ENCODE results near the gene FGF18. TPM values are rescaled to one million over a fixed set of nuclear protein-coding genes. Genes with fewer than 3 reads are reported as not detected.

Gene FGF18
- total and polyA plus RNA-seq, 9 of the 15 experiments (the other 6 are each of a cell fraction or from before 2014, with no cell fraction given): 0.05 to 0.18 (median 0.11) TPM; not detected in 6

DNA sequence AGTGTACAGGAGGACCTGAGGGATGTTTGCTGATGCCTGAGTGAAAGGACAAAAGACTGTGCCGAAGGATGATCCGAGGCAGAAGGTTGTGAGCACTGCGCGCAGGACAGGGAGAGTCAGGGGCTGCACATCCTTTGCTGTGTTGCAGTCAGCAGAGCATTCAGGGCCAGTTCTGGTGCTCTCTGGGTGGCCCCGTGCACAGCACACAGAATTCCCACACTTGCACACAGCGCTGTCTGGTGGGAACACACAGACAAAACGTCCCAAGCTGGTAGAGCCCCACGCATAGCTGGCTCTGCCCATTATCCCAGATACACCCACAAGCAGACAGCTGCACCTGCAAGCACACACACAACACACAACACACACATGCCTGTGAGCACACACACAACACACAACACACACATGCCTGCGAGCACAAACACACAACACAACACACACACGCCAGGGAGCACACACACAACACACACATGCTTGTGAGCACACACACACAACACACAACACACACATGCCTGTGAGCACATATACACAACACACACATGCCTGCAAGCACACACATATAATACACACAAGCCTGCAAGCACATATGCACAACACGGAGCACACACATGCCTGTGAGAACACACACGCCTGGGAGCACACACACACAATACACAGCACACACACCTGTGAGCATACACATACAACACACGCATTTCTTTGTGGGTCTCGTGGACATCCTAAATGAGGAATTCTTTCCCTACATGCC lies 74.4 kb downstream of the FGF18 start (continued):
- TF ChIP-seq, protein P1, sequence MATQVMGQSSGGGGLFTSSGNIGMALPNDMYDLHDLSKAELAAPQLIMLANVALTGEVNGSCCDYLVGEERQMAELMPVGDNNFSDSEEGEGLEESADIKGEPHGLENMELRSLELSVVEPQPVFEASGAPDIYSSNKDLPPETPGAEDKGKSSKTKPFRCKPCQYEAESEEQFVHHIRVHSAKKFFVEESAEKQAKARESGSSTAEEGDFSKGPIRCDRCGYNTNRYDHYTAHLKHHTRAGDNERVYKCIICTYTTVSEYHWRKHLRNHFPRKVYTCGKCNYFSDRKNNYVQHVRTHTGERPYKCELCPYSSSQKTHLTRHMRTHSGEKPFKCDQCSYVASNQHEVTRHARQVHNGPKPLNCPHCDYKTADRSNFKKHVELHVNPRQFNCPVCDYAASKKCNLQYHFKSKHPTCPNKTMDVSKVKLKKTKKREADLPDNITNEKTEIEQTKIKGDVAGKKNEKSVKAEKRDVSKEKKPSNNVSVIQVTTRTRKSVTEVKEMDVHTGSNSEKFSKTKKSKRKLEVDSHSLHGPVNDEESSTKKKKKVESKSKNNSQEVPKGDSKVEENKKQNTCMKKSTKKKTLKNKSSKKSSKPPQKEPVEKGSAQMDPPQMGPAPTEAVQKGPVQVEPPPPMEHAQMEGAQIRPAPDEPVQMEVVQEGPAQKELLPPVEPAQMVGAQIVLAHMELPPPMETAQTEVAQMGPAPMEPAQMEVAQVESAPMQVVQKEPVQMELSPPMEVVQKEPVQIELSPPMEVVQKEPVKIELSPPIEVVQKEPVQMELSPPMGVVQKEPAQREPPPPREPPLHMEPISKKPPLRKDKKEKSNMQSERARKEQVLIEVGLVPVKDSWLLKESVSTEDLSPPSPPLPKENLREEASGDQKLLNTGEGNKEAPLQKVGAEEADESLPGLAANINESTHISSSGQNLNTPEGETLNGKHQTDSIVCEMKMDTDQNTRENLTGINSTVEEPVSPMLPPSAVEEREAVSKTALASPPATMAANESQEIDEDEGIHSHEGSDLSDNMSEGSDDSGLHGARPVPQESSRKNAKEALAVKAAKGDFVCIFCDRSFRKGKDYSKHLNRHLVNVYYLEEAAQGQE (IDR thresholded peaks at IDR 0.05; ENCODE audit: borderline replicate concordance): no peak
- TF ChIP-seq, protein P1 (CRISPR knock-in tag; IDR thresholded peaks at IDR 0.05; ENCODE audit: low read depth): no peak
- no peak for TF ChIP-seq ZNF583 (CRISPR knock-in tag; IDR thresholded peaks at IDR 0.05)
- TF ChIP-seq ARHGAP35 (IDR thresholded peaks at IDR 0.05; ENCODE audit: partially characterized antibody): peak; percentile 27
- TF ChIP-seq ZNF239 (CRISPR knock-in tag; IDR thresholded peaks at IDR 0.05): no peak
- no peak for TF ChIP-seq ZNF780A (CRISPR knock-in tag; IDR thresholded peaks at IDR 0.05)
- no peak for TF ChIP-seq NR2C1 (IDR thresholded peaks at IDR 0.05)
- no peak for TF ChIP-seq NR2C1 (tag; IDR thresholded peaks at IDR 0.05)
- TF ChIP-seq, protein P2, sequence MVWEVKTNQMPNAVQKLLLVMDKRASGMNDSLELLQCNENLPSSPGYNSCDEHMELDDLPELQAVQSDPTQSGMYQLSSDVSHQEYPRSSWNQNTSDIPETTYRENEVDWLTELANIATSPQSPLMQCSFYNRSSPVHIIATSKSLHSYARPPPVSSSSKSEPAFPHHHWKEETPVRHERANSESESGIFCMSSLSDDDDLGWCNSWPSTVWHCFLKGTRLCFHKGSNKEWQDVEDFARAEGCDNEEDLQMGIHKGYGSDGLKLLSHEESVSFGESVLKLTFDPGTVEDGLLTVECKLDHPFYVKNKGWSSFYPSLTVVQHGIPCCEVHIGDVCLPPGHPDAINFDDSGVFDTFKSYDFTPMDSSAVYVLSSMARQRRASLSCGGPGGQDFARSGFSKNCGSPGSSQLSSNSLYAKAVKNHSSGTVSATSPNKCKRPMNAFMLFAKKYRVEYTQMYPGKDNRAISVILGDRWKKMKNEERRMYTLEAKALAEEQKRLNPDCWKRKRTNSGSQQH (CRISPR knock-in tag; IDR thresholded peaks at IDR 0.05): 0 out of 2 replicates have a peak, but pooled peaks have one; percentile 21
- TF ChIP-seq ZC3H11A (IDR thresholded peaks at IDR 0.05; ENCODE audit: low read depth, low read length): no peak
- TF ChIP-seq, protein P3, sequence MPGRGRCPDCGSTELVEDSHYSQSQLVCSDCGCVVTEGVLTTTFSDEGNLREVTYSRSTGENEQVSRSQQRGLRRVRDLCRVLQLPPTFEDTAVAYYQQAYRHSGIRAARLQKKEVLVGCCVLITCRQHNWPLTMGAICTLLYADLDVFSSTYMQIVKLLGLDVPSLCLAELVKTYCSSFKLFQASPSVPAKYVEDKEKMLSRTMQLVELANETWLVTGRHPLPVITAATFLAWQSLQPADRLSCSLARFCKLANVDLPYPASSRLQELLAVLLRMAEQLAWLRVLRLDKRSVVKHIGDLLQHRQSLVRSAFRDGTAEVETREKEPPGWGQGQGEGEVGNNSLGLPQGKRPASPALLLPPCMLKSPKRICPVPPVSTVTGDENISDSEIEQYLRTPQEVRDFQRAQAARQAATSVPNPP (IDR thresholded peaks at IDR 0.05; ENCODE audit: borderline replicate concordance, insufficient read depth, insufficient read length): no peak
- TF ChIP-seq ELF4 (CRISPR knock-in tag; IDR thresholded peaks at IDR 0.05): no peak
- no peak for TF ChIP-seq ZNF174 (CRISPR knock-in tag; IDR thresholded peaks at IDR 0.05)
- TF ChIP-seq C11orf30 (IDR thresholded peaks at IDR 0.05; ENCODE audit: low read depth): no peak
- TF ChIP-seq MEF2A (IDR thresholded peaks at IDR 0.05; ENCODE audit: control insufficient read depth, low read depth, low read length): no peak
- no peak for TF ChIP-seq CEBPG (CRISPR knock-in tag; IDR thresholded peaks at IDR 0.05)
- TF ChIP-seq CEBPG (tag; conservative IDR thresholded peaks at IDR 0.05 in 1 of 2, IDR thresholded peaks at IDR 0.05 in 1 of 2): no peak
- no peak for TF ChIP-seq MTA3 (IDR thresholded peaks at IDR 0.05; ENCODE audit: borderline replicate concordance)
